A549 (cell line): Measurements from ENCODE around the gene ZNF24. TPM values are rescaled to one million over a fixed set of nuclear protein-coding genes. Genes with fewer than 3 reads are reported as not detected.

Source experiments
- ATAC-seq, 2 experiments: fragments of 200-7000 bp in 1 of 2; fragments of >200 bp in 1 of 2; cut with Nextera tagmentation in 1 of 2; cut with Tn5 transposase in 1 of 2; 3 replicates each; pipeline versions ENCODE4 v1.8.0 to v1.9.1; 2018 to 2020; ENCODE audit warnings: mild to moderate bottlenecking in 1 of 2, moderate library complexity in 1 of 2
- CTCF ChIA-PET: fragments of 300-600 bp; sonication (Branson Sonifier 250); formaldehyde crosslinking; extraction: SDS; loops from one replicate; lab custom pipeline; 2021; ENCODE audit warnings: antibody characterized with exemption, inconsistent platforms; lab: Yijun Ruan, JAX
- POLR2A ChIA-PET: fragments of 350-600 bp; formaldehyde crosslinking; extraction: SDS; loops from one replicate; lab custom pipeline; 2021; ENCODE audit warnings: antibody characterized with exemption, inconsistent platforms; lab: Yijun Ruan, JAX
- DNase-seq, 2 experiments: peaks; one replicate each; pipeline versions ENCODE4 v3.0.0 to v3.0.0-alpha.2; 2011 to 2016; ENCODE audit warnings: low read depth in 1 of 2, low spot score in 1 of 2
- FAIRE-seq: peaks from 2 replicates; lab custom pipeline; 2011; peaks lifted over from hg19 to GRCh38; lab: Jason Lieb, UNC
- H3K27ac ChIP-seq, 2 experiments: fragments of >200 bp; sonication (Bioruptor Twin); formaldehyde crosslinking; 3 replicates each; pipeline ENCODE4 v1.5.1; 2016 to 2017
- H3K4me1 ChIP-seq: fragments of >200 bp; sonication (Bioruptor Twin); formaldehyde crosslinking; 3 replicates; pipeline ENCODE4 v1.6.1; 2016
- H3K4me2 ChIP-seq: fragments of >200 bp; sonication (Bioruptor Twin); formaldehyde crosslinking; 3 replicates; pipeline ENCODE4 v1.6.1; 2016
- H3K4me3 ChIP-seq: fragments of >200 bp; sonication (Bioruptor Twin); formaldehyde crosslinking; 3 replicates; pipeline ENCODE4 v1.5.1; 2016
- H3K9me3 ChIP-seq: fragments of >200 bp; sonication (Bioruptor Twin); formaldehyde crosslinking; 3 replicates; pipeline ENCODE4 v1.6.1; 2016
- BHLHE40 ChIP-seq: IDR thresholded peaks from 2 replicates; pipeline ENCODE4 v1.6.1; 2012; ENCODE audit warnings: low read depth, low read length, inconsistent platforms
- CBX8 ChIP-seq: fragments of 200-600 bp; sonication (generic); IDR thresholded peaks from 2 replicates; pipeline ENCODE4 v1.6.1; 2016
- CEBPB ChIP-seq, 2 experiments: fragments of >200 bp in 1 of 2; sonication (Bioruptor Twin) in 1 of 2; formaldehyde crosslinking in 1 of 2; IDR thresholded peaks; 2 replicates each; pipeline ENCODE4 v1.6.1; 2012 to 2016
- CHD4 ChIP-seq: fragments of 200-600 bp; sonication (generic); IDR thresholded peaks from 2 replicates; pipeline ENCODE4 v1.6.1; 2016; ENCODE audit warnings: antibody characterized with exemption, mild to moderate bottlenecking, borderline replicate concordance
- EHF ChIP-seq: fragments of 250-450 bp; sonication (Bioruptor Pico); IDR thresholded peaks from 2 replicates; pipeline ENCODE4 v1.5.0; 2020; ENCODE audit warnings: mild to moderate bottlenecking
- EP300 ChIP-seq, 2 experiments: fragments of >200 bp; sonication (Bioruptor Twin); formaldehyde crosslinking; IDR thresholded peaks; 2 replicates in 1 of 2; 3 replicates in 1 of 2; pipeline ENCODE4 v1.6.1; 2016 to 2017
- FOSL2 ChIP-seq, 2 experiments: fragments of 450-650 bp in 1 of 2; fragments of >200 bp in 1 of 2; sonication (Bioruptor Twin) in 1 of 2; formaldehyde crosslinking; IDR thresholded peaks; 2 replicates each; pipeline versions ENCODE4 v1.5.0 to v1.6.1; 2016 to 2020; ENCODE audit warnings: mild to moderate bottlenecking in 1 of 2, moderate library complexity in 1 of 2
- HOXB13 ChIP-seq: fragments of 250-450 bp; sonication (Bioruptor Pico); IDR thresholded peaks from 2 replicates; pipeline ENCODE4 v1.5.0; 2020; ENCODE audit warnings: low read depth, mild to moderate bottlenecking, moderate library complexity
- JUNB ChIP-seq: fragments of >200 bp; sonication (Bioruptor Twin); formaldehyde crosslinking; IDR thresholded peaks from 2 replicates; pipeline ENCODE4 v1.6.1; 2016
- KDM5A ChIP-seq: fragments of 200-600 bp; sonication (generic); IDR thresholded peaks from 2 replicates; pipeline ENCODE4 v1.6.1; 2016; ENCODE audit warnings: antibody characterized with exemption, mild to moderate bottlenecking
- MAZ ChIP-seq: fragments of 150-350 bp; IDR thresholded peaks from 2 replicates; pipeline ENCODE4 v1.6.1; 2014; ENCODE audit warnings: antibody characterized with exemption, low read depth, low read length, borderline replicate concordance
- MYC ChIP-seq: IDR thresholded peaks from 2 replicates; pipeline ENCODE4 v1.6.1; 2012; ENCODE audit warnings: mild to moderate bottlenecking, inconsistent platforms, low read length, improper control_type of control experiment, borderline replicate concordance
- NPAS2 ChIP-seq: fragments of 250-450 bp; sonication (Bioruptor Pico); IDR thresholded peaks from 2 replicates; pipeline ENCODE4 v1.8.0; 2022; ENCODE audit warnings: mild to moderate bottlenecking, moderate library complexity, borderline replicate concordance
- POLR2A ChIP-seq: IDR thresholded peaks from 2 replicates; pipeline ENCODE4 v1.6.1; 2012; ENCODE audit warnings: mild to moderate bottlenecking, low read length
- RAD21 ChIP-seq, 2 experiments: fragments of >200 bp in 1 of 2; sonication (Bioruptor Twin) in 1 of 2; formaldehyde crosslinking in 1 of 2; IDR thresholded peaks in 1 of 2; conservative IDR thresholded peaks in 1 of 2; 2 replicates in 1 of 2; 3 replicates in 1 of 2; pipeline ENCODE4 v1.6.1; 2012 to 2018; ENCODE audit warnings: inconsistent platforms in 1 of 2
- RNF2 ChIP-seq: fragments of 200-600 bp; sonication (generic); IDR thresholded peaks from 2 replicates; pipeline ENCODE4 v1.6.1; 2016; ENCODE audit warnings: low read depth, mild to moderate bottlenecking, antibody characterized with exemption, moderate library complexity, borderline replicate concordance
- SMC3 ChIP-seq: fragments of >200 bp; sonication (Bioruptor Twin); formaldehyde crosslinking; IDR thresholded peaks from 3 replicates; pipeline ENCODE4 v1.6.1; 2018; ENCODE audit warnings: inconsistent platforms
- SREBF2 ChIP-seq: fragments of 450-650 bp; IDR thresholded peaks from 2 replicates; pipeline ENCODE4 v1.6.1; 2014; ENCODE audit warnings: mild to moderate bottlenecking, moderate library complexity
- TP53 ChIP-seq: fragments of 250-450 bp; sonication (Bioruptor Pico); IDR thresholded peaks from 2 replicates; pipeline ENCODE4 v1.5.0; 2021; ENCODE audit warnings: mild to moderate bottlenecking, moderate library complexity
- ZSCAN20 ChIP-seq: fragments of 250-450 bp; sonication (Bioruptor Pico); IDR thresholded peaks from 2 replicates; pipeline ENCODE4 v1.8.0; 2022; ENCODE audit warnings: mild to moderate bottlenecking, moderate library complexity
- WGBS: methylation state at CpG from one replicate; pipeline ENCODE4 v1.1.6; 2017; ENCODE audit errors: missing lambda C conversion rate; 5-methylcytosine and 5-hydroxymethylcytosine counted together
- polyA plus RNA-seq, 4 experiments: library from polyadenylated mRNA; depleted of rRNA in 3 of 4; stranded (reverse); fragments of >200 nt; fragmentation: RNase III in 1 of 4; extraction: RNeasy Plus Mini Kit Qiagen cat#74134 plus additional on column Dnase treatment in 1 of 4; gene quantifications; 2 replicates in 3 of 4; 3 replicates in 1 of 4; pipeline ENCODE4 v1.2.3, GENCODE V29; 2011 to 2017
- TF ChIP-seq, protein P1 (sequence below): fragments of >200 bp; sonication (Bioruptor Twin); formaldehyde crosslinking; IDR thresholded peaks from 2 replicates; pipeline ENCODE4 v1.6.1; 2016
- TF ChIP-seq, protein P2 (sequence below): fragments of 450-650 bp; IDR thresholded peaks from 2 replicates; pipeline ENCODE4 v1.6.1; 2014; ENCODE audit warnings: antibody characterized with exemption
- TF ChIP-seq, protein P3 (sequence below): fragments of 150-350 bp; IDR thresholded peaks from 2 replicates; pipeline ENCODE4 v1.6.1; 2014; ENCODE audit warnings: low read depth, mild to moderate bottlenecking, low read length
- TF ChIP-seq, protein P4 (sequence below): fragments of 250-450 bp; sonication (Bioruptor Pico); IDR thresholded peaks from 2 replicates; pipeline ENCODE4 v1.5.0; 2021; ENCODE audit warnings: mild to moderate bottlenecking, moderate library complexity, borderline replicate concordance
- TF ChIP-seq, protein P5 (sequence below): fragments of 250-450 bp; sonication (Bioruptor Pico); IDR thresholded peaks from 2 replicates; pipeline ENCODE4 v1.5.0; 2020; ENCODE audit warnings: low read depth, mild to moderate bottlenecking, moderate library complexity

The ZNF24 gene
- polyA plus RNA-seq, 2 of the 4 experiments (the other 2 are of a cell fraction) = 15.1 to 28.4 TPM

DNA sequence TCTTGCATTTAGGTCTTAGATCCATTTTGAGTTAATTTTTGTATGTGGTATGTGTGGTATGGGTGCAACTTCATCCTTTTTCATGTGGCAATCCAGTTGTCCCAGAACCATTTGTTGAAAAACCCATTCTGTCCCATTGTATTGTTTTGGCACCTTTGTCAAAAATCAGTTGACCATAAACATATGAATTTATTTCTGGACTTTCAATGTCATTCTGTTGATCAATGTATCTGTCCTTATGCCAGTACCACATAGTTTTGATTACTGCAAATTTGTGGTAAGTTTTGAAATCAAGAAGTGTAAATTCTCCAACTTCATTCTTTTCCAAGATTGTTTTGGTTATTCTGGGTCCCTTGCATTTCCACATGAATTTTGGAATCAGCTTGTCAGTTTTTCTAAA is 49.5 kb upstream of the ZNF24 start:
- H3K27ac ChIP-seq = no peak overlapping the region
- H3K4me2 ChIP-seq = no peak overlapping the region
- H3K4me1 ChIP-seq = 0 out of 3 replicates have a peak, but pooled peaks cover 8% of the 10 kb centered on the region
- H3K4me3 ChIP-seq = no peak overlapping the region
- TF ChIP-seq POLR2A (no peak), NPAS2 (CRISPR knock-in tag) (no peak)
- TF ChIP-seq, protein P1, sequence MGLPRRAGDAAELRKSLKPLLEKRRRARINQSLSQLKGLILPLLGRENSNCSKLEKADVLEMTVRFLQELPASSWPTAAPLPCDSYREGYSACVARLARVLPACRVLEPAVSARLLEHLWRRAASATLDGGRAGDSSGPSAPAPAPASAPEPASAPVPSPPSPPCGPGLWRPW = no peak
- CTCF ChIA-PET = no interaction called here
- H3K9me3 ChIP-seq = no peaks in the 10 kb centered on the region; the same call in 2 of the 3 replicates
- ATAC-seq = no peak
- no peak for DNase-seq
- POLR2A ChIA-PET = no interaction called here
- FAIRE-seq = no peak

DNA sequence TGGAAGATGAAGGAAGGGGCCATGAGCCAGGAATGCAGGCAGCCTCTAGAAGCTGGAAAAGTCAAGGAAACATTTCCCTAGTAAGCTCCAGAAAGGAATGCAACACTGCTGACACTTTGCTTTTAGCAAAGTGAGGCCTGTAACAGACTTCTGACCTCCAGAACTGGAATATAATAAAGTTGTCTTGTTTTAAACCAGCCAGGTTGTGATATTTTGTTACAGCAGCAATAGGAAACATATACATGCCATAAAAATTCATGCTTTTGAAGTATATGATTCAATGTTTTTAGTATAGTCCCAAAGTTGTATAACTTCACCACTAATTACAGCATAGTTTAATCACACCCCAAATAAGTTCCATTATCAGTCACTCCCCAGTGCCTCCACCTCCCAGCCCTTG is 48.2 kb upstream of the ZNF24 start:
- H3K4me1 ChIP-seq = 0 out of 3 replicates have a peak, but pooled peaks cover 8% of the 10 kb centered on the region
- FAIRE-seq = no peak
- no peak overlapping the region for H3K4me2 ChIP-seq
- TF ChIP-seq EHF (no peak), SREBF2 (no peak), RAD21 (conservative IDR thresholded peaks at IDR 0.05 in 1 of 2, IDR thresholded peaks at IDR 0.05 in 1 of 2) (no peak)
- TF ChIP-seq, protein P2, sequence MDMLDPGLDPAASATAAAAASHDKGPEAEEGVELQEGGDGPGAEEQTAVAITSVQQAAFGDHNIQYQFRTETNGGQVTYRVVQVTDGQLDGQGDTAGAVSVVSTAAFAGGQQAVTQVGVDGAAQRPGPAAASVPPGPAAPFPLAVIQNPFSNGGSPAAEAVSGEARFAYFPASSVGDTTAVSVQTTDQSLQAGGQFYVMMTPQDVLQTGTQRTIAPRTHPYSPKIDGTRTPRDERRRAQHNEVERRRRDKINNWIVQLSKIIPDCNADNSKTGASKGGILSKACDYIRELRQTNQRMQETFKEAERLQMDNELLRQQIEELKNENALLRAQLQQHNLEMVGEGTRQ = no peak
- no peaks in the 10 kb centered on the region; the same call in 2 of the 3 replicates for H3K9me3 ChIP-seq
- ChIA-PET POLR2A (no interaction called here), CTCF (no interaction called here)
- no peak overlapping the region for H3K4me3 ChIP-seq
- ATAC-seq = no peak
- no peak for DNase-seq
- H3K27ac ChIP-seq = no peak overlapping the region

DNA sequence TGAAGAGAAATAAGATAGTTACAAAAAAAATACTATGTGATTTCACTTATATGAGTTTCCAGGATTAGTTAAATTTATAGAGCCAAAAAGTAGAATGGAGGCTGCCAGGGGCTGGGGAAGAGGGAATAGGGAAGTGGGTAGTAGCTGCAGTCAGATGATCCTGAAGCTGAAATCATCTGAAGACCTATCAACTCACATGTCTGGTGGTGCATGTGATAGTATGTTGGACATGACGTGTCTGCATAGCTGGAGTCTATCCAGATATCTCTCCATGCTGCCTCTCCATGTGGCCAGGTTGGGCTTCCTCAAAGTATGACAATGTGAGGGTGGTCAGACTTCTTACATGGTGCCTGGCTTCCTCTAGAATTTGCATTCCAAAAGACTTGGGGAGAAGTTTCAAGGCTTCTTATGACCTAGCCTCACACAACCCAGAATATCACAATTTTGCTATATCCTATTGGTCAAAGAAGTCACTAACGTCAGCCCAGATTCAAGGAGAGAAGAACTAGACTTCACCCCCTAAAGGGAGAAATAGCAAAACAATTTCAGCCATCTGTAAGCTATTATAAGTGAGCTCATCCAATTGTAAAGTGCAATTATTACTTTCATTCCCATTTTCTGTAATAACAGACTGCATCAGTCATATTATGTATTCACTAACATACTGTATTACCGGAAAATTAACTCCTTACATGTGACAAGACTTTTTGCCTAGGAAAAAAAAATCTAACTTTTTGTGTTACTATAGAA is 46.9 kb upstream of the ZNF24 start:
- 39% methylated on average over 3 of the region's 3 CpGs for WGBS
- no peak for DNase-seq
- no peak for ATAC-seq
- H3K27ac ChIP-seq = no peak overlapping the region
- H3K4me1 ChIP-seq = 0 out of 3 replicates have a peak, but pooled peaks cover 12% of the 10 kb centered on the region
- H3K4me2 ChIP-seq = no peak overlapping the region
- FAIRE-seq = no peak
- H3K9me3 ChIP-seq = no peaks in the 10 kb centered on the region; the same call in 2 of the 3 replicates
- CTCF ChIA-PET = interaction anchor here (1.4 kb wide), 1 partner anchor 17 kb away, joined by 4 read pairs; no protein-coding TSS in a partner anchor
- POLR2A ChIA-PET = no interaction called here
- no peak for TF ChIP-seq MAZ
- TF ChIP-seq NPAS2 (CRISPR knock-in tag) = no peak
- no peak for TF ChIP-seq EP300 (IDR thresholded peaks at IDR 0.05)
- no peak for TF ChIP-seq CBX8
- no peak for TF ChIP-seq TP53 (CRISPR knock-in tag)
- no peak for TF ChIP-seq MYC
- no peak for TF ChIP-seq BHLHE40
- no peak for TF ChIP-seq JUNB
- no peak for TF ChIP-seq KDM5A
- TF ChIP-seq HOXB13 (CRISPR knock-in tag) = no peak
- TF ChIP-seq ZSCAN20 (CRISPR knock-in tag) = no peak
- TF ChIP-seq, protein P3, sequence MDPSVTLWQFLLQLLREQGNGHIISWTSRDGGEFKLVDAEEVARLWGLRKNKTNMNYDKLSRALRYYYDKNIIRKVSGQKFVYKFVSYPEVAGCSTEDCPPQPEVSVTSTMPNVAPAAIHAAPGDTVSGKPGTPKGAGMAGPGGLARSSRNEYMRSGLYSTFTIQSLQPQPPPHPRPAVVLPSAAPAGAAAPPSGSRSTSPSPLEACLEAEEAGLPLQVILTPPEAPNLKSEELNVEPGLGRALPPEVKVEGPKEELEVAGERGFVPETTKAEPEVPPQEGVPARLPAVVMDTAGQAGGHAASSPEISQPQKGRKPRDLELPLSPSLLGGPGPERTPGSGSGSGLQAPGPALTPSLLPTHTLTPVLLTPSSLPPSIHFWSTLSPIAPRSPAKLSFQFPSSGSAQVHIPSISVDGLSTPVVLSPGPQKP = no peak
- TF ChIP-seq SMC3 = no peak
- TF ChIP-seq CHD4 = no peak
- TF ChIP-seq, protein P4, sequence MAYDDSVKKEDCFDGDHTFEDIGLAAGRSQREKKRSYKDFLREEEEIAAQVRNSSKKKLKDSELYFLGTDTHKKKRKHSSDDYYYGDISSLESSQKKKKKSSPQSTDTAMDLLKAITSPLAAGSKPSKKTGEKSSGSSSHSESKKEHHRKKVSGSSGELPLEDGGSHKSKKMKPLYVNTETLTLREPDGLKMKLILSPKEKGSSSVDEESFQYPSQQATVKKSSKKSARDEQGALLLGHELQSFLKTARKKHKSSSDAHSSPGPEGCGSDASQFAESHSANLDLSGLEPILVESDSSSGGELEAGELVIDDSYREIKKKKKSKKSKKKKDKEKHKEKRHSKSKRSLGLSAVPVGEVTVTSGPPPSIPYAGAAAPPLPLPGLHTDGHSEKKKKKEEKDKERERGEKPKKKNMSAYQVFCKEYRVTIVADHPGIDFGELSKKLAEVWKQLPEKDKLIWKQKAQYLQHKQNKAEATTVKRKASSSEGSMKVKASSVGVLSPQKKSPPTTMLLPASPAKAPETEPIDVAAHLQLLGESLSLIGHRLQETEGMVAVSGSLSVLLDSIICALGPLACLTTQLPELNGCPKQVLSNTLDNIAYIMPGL (CRISPR knock-in tag) = no peak
- no peak for TF ChIP-seq FOSL2 (IDR thresholded peaks at IDR 0.05)
- no peak for TF ChIP-seq FOSL2 (CRISPR knock-in tag; IDR thresholded peaks at IDR 0.05)
- TF ChIP-seq, protein P5, sequence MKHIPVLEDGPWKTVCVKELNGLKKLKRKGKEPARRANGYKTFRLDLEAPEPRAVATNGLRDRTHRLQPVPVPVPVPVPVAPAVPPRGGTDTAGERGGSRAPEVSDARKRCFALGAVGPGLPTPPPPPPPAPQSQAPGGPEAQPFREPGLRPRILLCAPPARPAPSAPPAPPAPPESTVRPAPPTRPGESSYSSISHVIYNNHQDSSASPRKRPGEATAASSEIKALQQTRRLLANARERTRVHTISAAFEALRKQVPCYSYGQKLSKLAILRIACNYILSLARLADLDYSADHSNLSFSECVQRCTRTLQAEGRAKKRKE (CRISPR knock-in tag) = no peak
- no peak for TF ChIP-seq RNF2
- TF ChIP-seq CEBPB (IDR thresholded peaks at IDR 0.05) = no peak
- H3K4me3 ChIP-seq = no peak overlapping the region
